B cell (primary cell): ENCODE measurements around the gene MPP2. TPM values are rescaled to one million over a fixed set of nuclear protein-coding genes. Genes with fewer than 3 reads are reported as not detected.

Source experiments
- ATAC-seq: fragments of 200-7000 bp; cut with Tn5 transposase; one replicate; pipeline ENCODE4 v1.10.0; 2021; ENCODE audit warnings: low read depth, mild to moderate bottlenecking, moderate number of reproducible peaks, moderate library complexity
- CTCF ChIA-PET: fragments of 350-600 bp; sonication (Branson Sonifier 250); formaldehyde crosslinking; loops from one replicate; lab custom pipeline; 2021; ENCODE audit warnings: antibody characterized with exemption, inconsistent platforms; lab: Charles Lee
- POLR2A ChIA-PET: fragments of 350-600 bp; sonication (Branson Sonifier 250); formaldehyde crosslinking; loops from one replicate; lab custom pipeline; 2021; ENCODE audit warnings: antibody characterized with exemption; lab: Charles Lee
- DNase-seq: peaks from one replicate; pipeline ENCODE4 v3.0.0; 2013
- H2AFZ ChIP-seq: 2 replicates; pipeline ENCODE4 v1.6.1; 2012; ENCODE audit warnings: mild to moderate bottlenecking, low read depth, low read length; ENCODE audit not compliant: insufficient read depth, poor library complexity, severe bottlenecking
- H3K27ac ChIP-seq, 2 donors: 1 replicate in 1 of 2; 2 replicates in 1 of 2; pipeline ENCODE4 v1.5.1; 2012 to 2013; ENCODE audit warnings: low read length in 2 of 2, mild to moderate bottlenecking in 2 of 2, moderate library complexity in 1 of 2
- H3K27me3 ChIP-seq, 4 experiments: fragments of 200-600 bp in 1 of 4; sonication (generic) in 1 of 4; replicated peaks in 1 of 4; 1 replicate in 2 of 4; 2 replicates in 2 of 4; pipeline versions ENCODE4 v1.6.1 to v1.7.0; 2013 to 2016; ENCODE audit warnings: low read length in 3 of 4, mild to moderate bottlenecking in 2 of 4, mixed read lengths in 1 of 4, moderate library complexity in 1 of 4; ENCODE audit not compliant: insufficient read depth in 4 of 4, control insufficient read depth in 3 of 4; ENCODE audit errors: control extremely low read depth in 1 of 4
- H3K36me3 ChIP-seq, 2 experiments: replicated peaks in 1 of 2; 1 replicate in 1 of 2; 2 replicates in 1 of 2; pipeline versions ENCODE4 v1.6.1 to v1.7.1; 2013; ENCODE audit warnings: low read length in 1 of 2; ENCODE audit not compliant: insufficient read depth in 2 of 2, control insufficient read depth in 1 of 2; ENCODE audit errors: control extremely low read depth in 1 of 2, extremely low read depth in 1 of 2
- H3K4me1 ChIP-seq, 2 donors: fragments of 200-600 bp in 1 of 2; sonication (generic) in 1 of 2; 1 replicate in 1 of 2; 2 replicates in 1 of 2; pipeline versions ENCODE4 v1.5.1 to v1.6.1; 2013 to 2017; ENCODE audit warnings: low read length in 2 of 2; ENCODE audit not compliant: control insufficient read depth in 2 of 2, insufficient read depth in 2 of 2
- H3K4me2 ChIP-seq: replicated peaks from 2 replicates; pipeline ENCODE3; 2012; ENCODE audit warnings: mild to moderate bottlenecking, low read depth, low read length; ENCODE audit not compliant: poor library complexity, severe bottlenecking
- H3K4me3 ChIP-seq, 5 experiments: fragments of 200-600 bp in 1 of 5; sonication (generic) in 1 of 5; 1 replicate in 3 of 5; 2 replicates in 2 of 5; pipeline versions ENCODE4 v1.5.1 to v1.7.0; 2011 to 2016; ENCODE audit warnings: low read length in 4 of 5, mild to moderate bottlenecking in 4 of 5, low read depth in 2 of 5, control low read depth in 1 of 5, moderate library complexity in 1 of 5; ENCODE audit not compliant: insufficient read depth in 1 of 5; ENCODE audit errors: control extremely low read depth in 1 of 5, extremely low read depth in 1 of 5
- H3K79me2 ChIP-seq: fragments of 200-600 bp; sonication (generic); one replicate; pipeline ENCODE4 v1.6.0; 2016; ENCODE audit warnings: low read length; ENCODE audit not compliant: control insufficient read depth, insufficient read depth
- H3K9ac ChIP-seq: fragments of 200-600 bp; sonication (generic); 2 replicates; pipeline ENCODE4 v1.6.1; 2017; ENCODE audit warnings: mild to moderate bottlenecking, low read length, moderate library complexity
- H3K9me3 ChIP-seq, 3 donors: one replicate each; pipeline versions ENCODE4 v1.6.1 to v1.7.1; 2013; ENCODE audit warnings: low read length in 2 of 3; ENCODE audit not compliant: control insufficient read depth in 2 of 3, insufficient read depth in 1 of 3; ENCODE audit errors: control extremely low read depth in 1 of 3
- H4K20me1 ChIP-seq: 2 replicates; pipeline ENCODE4 v1.6.0; 2012; ENCODE audit warnings: mild to moderate bottlenecking, low read length; ENCODE audit not compliant: insufficient read depth, control insufficient read depth, poor library complexity, severe bottlenecking
- H3K27ac Mint-ChIP-seq: one replicate; pipeline ENCODE4 v1.8.0; 2021; ENCODE audit warnings: mixed read lengths
- H3K27me3 Mint-ChIP-seq: one replicate; pipeline ENCODE4 v1.8.0; 2021; ENCODE audit warnings: mixed read lengths
- H3K4me1 Mint-ChIP-seq: one replicate; pipeline ENCODE4 v1.8.0; 2021; ENCODE audit warnings: mixed read lengths
- H3K4me3 Mint-ChIP-seq: one replicate; pipeline ENCODE4 v1.8.0; 2021; ENCODE audit warnings: mixed read lengths
- H3K9me3 Mint-ChIP-seq: one replicate; pipeline ENCODE4 v1.8.0; 2022; ENCODE audit warnings: mixed read lengths; ENCODE audit not compliant: insufficient read depth
- EZH2 ChIP-seq: IDR thresholded peaks from 2 replicates; pipeline ENCODE4 v1.6.1; 2012; ENCODE audit warnings: borderline replicate concordance, low read depth, mild to moderate bottlenecking, moderate library complexity, low read length; ENCODE audit not compliant: insufficient read depth, poor library complexity, severe bottlenecking
- WGBS: methylation state at CpG from one replicate; pipeline ENCODE4 v1.1.5; 2013; ENCODE audit warnings: missing lambda C conversion rate; ENCODE audit not compliant: insufficient coverage; 5-methylcytosine and 5-hydroxymethylcytosine counted together
- intact Hi-C: fragments of 100-400 bp; cut with micrococcal nuclease; formaldehyde crosslinking; loops from one replicate; pipeline ENCODE4 v1.10.0; 2022
- polyA plus RNA-seq: library from polyadenylated mRNA; depleted of rRNA; stranded (reverse); fragments of >200 nt; gene quantifications from 2 replicates; pipeline ENCODE4 v1.2.3, GENCODE V29; 2012
- total RNA-seq, 2 donors: library from RNA; stranded (reverse); fragments of 120-200 nt in 1 of 2; gene quantifications; 1 replicate in 1 of 2; 2 replicates in 1 of 2; pipeline versions ENCODE4 v1.2.3 to v1.2.4, GENCODE V29; 2013 to 2022
- TF ChIP-seq, protein P1 (sequence below): fragments of 200-600 bp; IDR thresholded peaks from one replicate; pipeline ENCODE4 v1.8.0; 2022; ENCODE audit warnings: antibody characterized with exemption, mild to moderate bottlenecking

Gene MPP2
- total and polyA plus RNA-seq, 2 donors (not counting 1 experiment from before 2014, with no cell fraction given) = 0.15 TPM; not detected in 1

DNA sequence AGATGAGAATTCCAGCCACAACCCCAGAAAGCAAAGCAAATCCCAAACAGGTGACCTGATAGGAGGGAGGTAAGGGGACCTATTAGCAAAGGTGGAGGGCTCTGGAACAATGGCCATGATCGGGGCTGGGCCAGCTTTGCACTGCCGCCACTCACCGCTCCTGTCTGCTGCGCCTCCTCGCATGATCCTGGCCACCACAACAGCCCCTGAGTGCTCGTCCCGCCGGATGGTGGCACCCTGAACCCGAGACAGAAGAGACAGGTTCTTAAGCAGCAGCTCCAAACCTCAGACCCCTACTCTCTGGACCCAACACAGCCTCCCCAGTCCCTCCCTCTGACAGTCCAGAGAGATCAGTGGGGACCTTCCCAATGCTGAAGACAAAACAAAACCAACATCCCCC lies 79.7 kb downstream of the MPP2 start:
- TF ChIP-seq EZH2 = no peak
- TF ChIP-seq, protein P1, sequence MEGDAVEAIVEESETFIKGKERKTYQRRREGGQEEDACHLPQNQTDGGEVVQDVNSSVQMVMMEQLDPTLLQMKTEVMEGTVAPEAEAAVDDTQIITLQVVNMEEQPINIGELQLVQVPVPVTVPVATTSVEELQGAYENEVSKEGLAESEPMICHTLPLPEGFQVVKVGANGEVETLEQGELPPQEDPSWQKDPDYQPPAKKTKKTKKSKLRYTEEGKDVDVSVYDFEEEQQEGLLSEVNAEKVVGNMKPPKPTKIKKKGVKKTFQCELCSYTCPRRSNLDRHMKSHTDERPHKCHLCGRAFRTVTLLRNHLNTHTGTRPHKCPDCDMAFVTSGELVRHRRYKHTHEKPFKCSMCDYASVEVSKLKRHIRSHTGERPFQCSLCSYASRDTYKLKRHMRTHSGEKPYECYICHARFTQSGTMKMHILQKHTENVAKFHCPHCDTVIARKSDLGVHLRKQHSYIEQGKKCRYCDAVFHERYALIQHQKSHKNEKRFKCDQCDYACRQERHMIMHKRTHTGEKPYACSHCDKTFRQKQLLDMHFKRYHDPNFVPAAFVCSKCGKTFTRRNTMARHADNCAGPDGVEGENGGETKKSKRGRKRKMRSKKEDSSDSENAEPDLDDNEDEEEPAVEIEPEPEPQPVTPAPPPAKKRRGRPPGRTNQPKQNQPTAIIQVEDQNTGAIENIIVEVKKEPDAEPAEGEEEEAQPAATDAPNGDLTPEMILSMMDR = no peak
- H3K9me3 ChIP-seq = no peaks in the 10 kb centered on the region
- Mint-ChIP-seq H3K4me3 (no peak overlapping the region), H3K4me1 (peaks cover 6% of the 10 kb centered on the region), H3K27ac (no peak overlapping the region), H3K27me3 (peaks cover 46% of the 10 kb centered on the region), H3K9me3 (no peaks in the 10 kb centered on the region)
- no peak overlapping the region for H3K4me3 ChIP-seq
- CTCF ChIA-PET = interaction anchor here (1.3 kb wide), 1 partner anchor 62 kb away, joined by 3 read pairs; no protein-coding TSS in a partner anchor
- ATAC-seq (no peak), DNase-seq (no peak)
- no peaks in the 10 kb centered on the region for H3K36me3 ChIP-seq
- 87% methylated on average over 9 of the region's 9 CpGs for WGBS
- H3K27me3 ChIP-seq = peaks cover 0 to 18% (median 10%) of the 10 kb centered on the region in 4 experiments
- POLR2A ChIA-PET = no interaction called here
- intact Hi-C loops = no loop called here
- H3K9ac ChIP-seq = no peak overlapping the region
- no peaks in the 10 kb centered on the region for H4K20me1 ChIP-seq
- no peak overlapping the region for H3K4me2 ChIP-seq
- no peaks in the 10 kb centered on the region for H3K79me2 ChIP-seq
- no peak overlapping the region for H3K27ac ChIP-seq
- H3K4me1 ChIP-seq = peaks cover 5 to 6% of the 10 kb centered on the region in 2 donors
- H2AFZ ChIP-seq = no peak overlapping the region

DNA sequence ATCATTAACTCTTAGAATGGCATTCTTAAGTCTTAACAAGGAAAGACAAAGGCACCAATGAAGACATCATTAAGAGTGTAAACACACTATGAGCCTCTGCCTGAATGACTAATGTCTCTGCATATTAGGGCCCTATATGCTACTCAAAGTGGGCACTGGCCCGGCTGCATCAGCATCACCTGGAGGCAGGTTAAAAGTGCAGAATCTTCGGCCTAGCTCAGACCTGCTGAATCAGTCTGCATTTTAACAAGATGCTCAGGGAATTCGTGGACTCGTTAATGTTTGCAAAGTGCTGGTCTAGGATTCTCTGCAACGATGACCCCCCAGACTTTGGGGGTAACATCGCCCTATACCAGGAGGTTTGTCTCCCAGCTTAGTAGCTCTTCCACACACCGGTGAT lies 81.1 kb downstream of the MPP2 start:
- H3K4me1 ChIP-seq = no peaks in the 10 kb centered on the region
- H3K4me2 ChIP-seq = no peak overlapping the region
- intact Hi-C loops = no loop called here
- no peaks in the 10 kb centered on the region for H4K20me1 ChIP-seq
- TF ChIP-seq EZH2 = no peak
- TF ChIP-seq, protein P1 = no peak
- H3K27me3 Mint-ChIP-seq = peaks cover 33% of the 10 kb centered on the region
- no peak overlapping the region for H3K4me3 ChIP-seq
- no peak overlapping the region for H2AFZ ChIP-seq
- no peaks in the 10 kb centered on the region for H3K79me2 ChIP-seq
- H3K27me3 ChIP-seq = peaks cover 0 to 4% (median 0%) of the 10 kb centered on the region in 4 experiments
- no peak overlapping the region for H3K4me3 Mint-ChIP-seq
- H3K27ac ChIP-seq = no peak overlapping the region
- H3K36me3 ChIP-seq = no peaks in the 10 kb centered on the region
- no peak overlapping the region for H3K27ac Mint-ChIP-seq
- no peaks in the 10 kb centered on the region for H3K9me3 ChIP-seq
- no peak overlapping the region for H3K9ac ChIP-seq
- ATAC-seq = no peak
- ChIA-PET POLR2A (no interaction called here), CTCF (interaction anchor here (1.2 kb wide), 1 partner anchor 12 kb away, joined by 3 read pairs; no protein-coding TSS in a partner anchor)
- 90% methylated on average over 5 of the region's 7 CpGs for WGBS
- H3K4me1 Mint-ChIP-seq = no peaks in the 10 kb centered on the region
- H3K9me3 Mint-ChIP-seq = no peaks in the 10 kb centered on the region
- DNase-seq = no peak
